Gastrocnemius medialis (tissue), 4 donors: ENCODE measurements around the gene PLXNA3. TPM values are rescaled to one million over a fixed set of nuclear protein-coding genes. Genes with fewer than 3 reads are reported as not detected.

Experiments
- ATAC-seq, 2 donors: fragments of 150-250 bp; one replicate each; pipeline ENCODE4 v1.9.1; 2016
- DNase-seq, 2 donors: peaks; one replicate each; pipeline ENCODE4 v3.0.0-alpha.2; 2019
- H3K27ac ChIP-seq, 4 donors: fragments of 200-600 bp; sonication (generic); 1 replicate in 1 of 4; 2 replicates in 3 of 4; pipeline ENCODE4 v1.5.1; 2016 to 2018; ENCODE audit warnings: mild to moderate bottlenecking in 2 of 4, moderate library complexity in 1 of 4
- H3K27me3 ChIP-seq, 3 donors: fragments of 200-600 bp; sonication (generic) in 2 of 3; 1 replicate in 1 of 3; 2 replicates in 2 of 3; pipeline versions ENCODE4 v1.5.1 to v1.6.0; 2016 to 2019; ENCODE audit warnings: mild to moderate bottlenecking in 1 of 3, moderate library complexity in 1 of 3
- H3K36me3 ChIP-seq, 2 donors: fragments of 200-600 bp; sonication (generic) in 1 of 2; one replicate each; pipeline ENCODE4 v1.5.1; 2017 to 2018
- H3K4me1 ChIP-seq, 2 donors: fragments of 200-600 bp; sonication (generic) in 1 of 2; one replicate each; pipeline ENCODE4 v1.5.1; 2016 to 2017; ENCODE audit warnings: mild to moderate bottlenecking in 2 of 2
- H3K4me3 ChIP-seq, 4 donors: fragments of 200-600 bp; sonication (generic) in 3 of 4; 1 replicate in 1 of 4; 2 replicates in 3 of 4; pipeline ENCODE4 v1.5.1; 2016 to 2019; ENCODE audit warnings: mild to moderate bottlenecking in 2 of 4
- H3K9me3 ChIP-seq, 3 donors: fragments of 200-600 bp; sonication (generic) in 2 of 3; 1 replicate in 1 of 3; 2 replicates in 2 of 3; pipeline ENCODE4 v1.5.1; 2016 to 2019
- CTCF ChIP-seq, 5 experiments: fragments of 450-650 bp in 3 of 5; fragments of 200-600 bp in 2 of 5; sonication (generic) in 2 of 5; IDR thresholded peaks in 4 of 5; conservative IDR thresholded peaks in 1 of 5; 1 replicate in 4 of 5; 2 replicates in 1 of 5; pipeline ENCODE4 v1.5.1; 2016 to 2019; ENCODE audit warnings: antibody characterized with exemption in 5 of 5, mild to moderate bottlenecking in 3 of 5, moderate library complexity in 3 of 5
- POLR2A ChIP-seq, 2 donors: fragments of 450-650 bp; IDR thresholded peaks; one replicate each; pipeline ENCODE4 v1.6.1; 2017; ENCODE audit warnings: antibody characterized with exemption in 2 of 2, mild to moderate bottlenecking in 2 of 2, moderate library complexity in 2 of 2
- in situ Hi-C, 4 donors: fragments of 200-750 bp; cut with MboI; loops; one replicate each; pipeline versions ENCODE4 v1.15.0 to v1.8.0; 2017; ENCODE audit warnings: low sequenced_read_pairs in 4 of 4
- intact Hi-C: fragments of 100-400 bp; cut with DNase I; formaldehyde crosslinking; loops from one replicate; pipeline ENCODE4 v1.15.1; 2023; ENCODE audit warnings: low total_unique reads
- total RNA-seq, 4 donors: library from RNA; depleted of rRNA; stranded (reverse); fragments of >200 nt; gene quantifications; one replicate each; pipeline versions ENCODE4 v1.1.0 to v1.2.3, GENCODE V29; 2016

PLXNA3 gene
- total RNA-seq, 4 donors from 2014 or later = 1.2 to 10.7 (median 2.8) TPM

- no peak for DNase-seq
- TF ChIP-seq POLR2A (IDR thresholded peaks at IDR 0.05) = no peak
- no peak for TF ChIP-seq CTCF (IDR thresholded peaks at IDR 0.05 in 4 of 5, conservative IDR thresholded peaks at IDR 0.05 in 1 of 5)
- no peaks in the 10 kb centered on the region for H3K36me3 ChIP-seq
- no peak for ATAC-seq
- no peak overlapping the region for H3K27ac ChIP-seq
- in situ Hi-C loops = no loop called here
- no peak overlapping the region for H3K4me3 ChIP-seq
- no peaks in the 10 kb centered on the region for H3K27me3 ChIP-seq
- H3K4me1 ChIP-seq = peaks cover 0 to 12% of the 10 kb centered on the region in 2 donors
- intact Hi-C loops = loop anchor here (10.0 kb wide), 1 partner anchor 588 kb away; the partner anchor contains the start of gene ARHGAP4
- H3K9me3 ChIP-seq = no peaks in the 10 kb centered on the region
Measured at GRCh38 chrX:154512879-154513553, 54.9 kb downstream of the PLXNA3 start.

DNA sequence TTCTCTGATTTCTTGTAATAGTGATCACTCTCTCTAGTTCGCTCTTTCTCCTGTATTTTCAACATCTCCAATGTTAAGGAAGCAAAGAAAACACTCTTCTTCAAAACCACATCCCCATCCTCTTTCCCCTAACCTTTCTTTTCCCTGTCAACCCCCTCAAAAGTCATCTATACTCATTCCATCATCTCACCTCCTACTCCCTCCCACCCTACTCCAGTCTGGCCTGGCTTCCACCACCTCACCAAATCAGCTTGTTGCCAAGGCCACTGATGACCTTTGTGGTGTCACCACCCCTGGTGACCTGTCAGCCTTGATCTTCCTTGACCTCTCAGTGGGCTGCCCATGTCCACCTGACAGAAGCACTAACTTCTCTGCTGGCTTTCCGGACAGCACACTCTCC is 55.6 kb downstream of the PLXNA3 start:
- intact Hi-C loops (loop anchor here (10.0 kb wide), 1 partner anchor 589 kb away; the partner anchor contains the start of gene ARHGAP4), in situ Hi-C loops (no loop called here)
- H3K4me3 ChIP-seq = no peak overlapping the region
- H3K9me3 ChIP-seq = no peaks in the 10 kb centered on the region
- TF ChIP-seq CTCF (IDR thresholded peaks at IDR 0.05 in 4 of 5, conservative IDR thresholded peaks at IDR 0.05 in 1 of 5) = no peak
- no peak for TF ChIP-seq POLR2A (IDR thresholded peaks at IDR 0.05)
- no peak overlapping the region for H3K27ac ChIP-seq
- no peaks in the 10 kb centered on the region for H3K36me3 ChIP-seq
- DNase-seq (no peak), ATAC-seq (no peak)
- peaks cover 0 to 12% of the 10 kb centered on the region in 2 donors for H3K4me1 ChIP-seq
- no peaks in the 10 kb centered on the region for H3K27me3 ChIP-seq

DNA sequence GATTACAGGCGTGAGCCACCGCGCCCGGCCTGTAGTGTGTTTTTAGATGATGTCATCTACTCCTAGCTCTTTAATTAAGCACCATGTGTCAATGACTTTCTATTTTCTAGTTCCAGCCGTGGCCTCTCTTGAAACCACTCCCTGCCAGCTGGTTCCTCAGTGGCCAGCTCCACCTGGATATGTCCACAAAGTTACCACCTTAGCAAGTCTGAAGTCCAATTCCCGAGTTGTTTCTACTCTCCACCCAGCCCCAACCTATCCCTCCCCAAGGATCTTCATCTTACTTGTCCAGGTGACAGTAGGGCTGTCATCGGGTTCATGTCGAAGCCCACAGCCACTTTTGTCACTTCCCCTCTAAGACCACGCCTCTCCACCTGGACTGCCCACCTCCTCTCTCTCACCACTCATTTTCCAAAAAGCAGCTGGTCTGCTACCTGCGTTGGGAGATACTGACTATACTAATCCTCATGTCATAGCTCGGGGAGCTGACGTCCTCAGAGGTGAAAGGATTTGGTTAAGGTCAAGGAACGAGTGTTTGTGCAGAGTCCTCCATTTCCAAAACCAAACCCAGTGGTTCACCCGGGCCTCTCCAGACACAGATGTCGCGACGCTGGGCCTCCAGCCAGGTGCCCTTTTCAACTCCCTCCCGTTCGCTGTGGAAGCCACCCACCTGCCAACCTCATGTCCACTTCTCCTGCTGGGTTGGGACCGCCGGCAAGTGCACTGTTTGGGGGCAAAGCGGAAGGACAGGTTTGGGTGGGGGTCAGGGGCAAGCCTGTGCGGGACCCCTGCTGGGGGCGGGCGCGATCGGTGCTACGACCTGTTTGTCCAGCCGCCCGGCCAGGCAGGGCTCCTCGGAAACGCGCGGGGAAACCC is 57.2 kb downstream of the PLXNA3 start:
- Histone ChIP-seq H3K36me3 (no peaks in the 10 kb centered on the region), H3K9me3 (no peaks in the 10 kb centered on the region), H3K27ac (peak overlapping the region; percentile 88 to 96 (median 95)), H3K4me1 (peaks cover 0 to 12% of the 10 kb centered on the region in 2 donors), H3K4me3 (peak overlapping the region; percentile 68 to 89 (median 72)), H3K27me3 (no peaks in the 10 kb centered on the region)
- peak; percentile 25 to 42 for ATAC-seq
- TF ChIP-seq CTCF (IDR thresholded peaks at IDR 0.05 in 4 of 5, conservative IDR thresholded peaks at IDR 0.05 in 1 of 5) (no peak), POLR2A (IDR thresholded peaks at IDR 0.05) (no peak)
- peak in 1 of 2 donors; percentile 38 for DNase-seq
- in situ Hi-C loops = no loop called here
- intact Hi-C loops = loop anchor here (5.0 to 10.0 kb wide), 2 partner anchors 118 to 591 kb away; partner anchors contain the start of genes ARHGAP4 and RPL10

GRCh38 chrX:154515966-154516655 is 58.0 kb downstream of the PLXNA3 start, which contains the start of gene FAM3A:
FAM3A (minus strand) TSS chrX:154516232; CDS start chrX:154515772, 460 bp downstream.
- Histone ChIP-seq H3K4me3 (peak within 1 kb of the TSS; percentile 68 to 89 (median 72)), H3K27me3 (no peaks in the 10 kb centered on the region), H3K27ac (peak within 1 kb of the TSS; percentile 88 to 96 (median 95)), H3K36me3 (no peaks in the 10 kb centered on the region), H3K9me3 (no peaks in the 10 kb centered on the region), H3K4me1 (peaks cover 0 to 12% of the 10 kb centered on the region in 2 donors)
- intact Hi-C loops = loop anchor here (1.0 to 10.0 kb wide), 4 partner anchors 26 to 591 kb away; partner anchors contain the start of genes ARHGAP4, LAGE3, RPL10 and SLC10A3
- TF ChIP-seq POLR2A (IDR thresholded peaks at IDR 0.05) (peak; percentile 88 to 89), CTCF (IDR thresholded peaks at IDR 0.05 in 4 of 5, conservative IDR thresholded peaks at IDR 0.05 in 1 of 5) (no peak)
- ATAC-seq (peak; percentile 86 to 92), DNase-seq (peak; percentile 93)
- in situ Hi-C loops = no loop called here
